SK-N-SH (cell line): Measurements from ENCODE around the gene MAP1LC3B. TPM values are rescaled to one million over a fixed set of nuclear protein-coding genes. Genes with fewer than 3 reads are reported as not detected.

Experiments
- CTCF ChIA-PET: fragments of 300-600, 350-600 bp; formaldehyde crosslinking; extraction: SDS; loops from one replicate; lab custom pipeline; 2021; lab: Yijun Ruan, JAX
- POLR2A ChIA-PET: fragments of 350-600 bp; sonication (Branson Sonifier 250); formaldehyde crosslinking; extraction: SDS; loops from one replicate; lab custom pipeline; 2020; ENCODE audit warnings: antibody characterized with exemption, inconsistent platforms; lab: Yijun Ruan, JAX
- DNase-seq: peaks from one replicate; pipeline ENCODE4 v3.0.0; 2012
- H2AFZ ChIP-seq: fragments of 200-600 bp; sonication (generic); 2 replicates; pipeline ENCODE4 v1.8.1; 2016; ENCODE audit warnings: antibody characterized with exemption, mild to moderate bottlenecking, low read depth
- H3F3A ChIP-seq: fragments of 200-600 bp; sonication (generic); replicated peaks from 2 replicates; pipeline ENCODE3; 2016; ENCODE audit warnings: antibody characterized with exemption, mild to moderate bottlenecking; ENCODE audit not compliant: insufficient read depth
- H3K27ac ChIP-seq, 2 experiments: fragments of 200-500 bp in 1 of 2; fragments of 200-600 bp in 1 of 2; sonication (Bioruptor generic) in 1 of 2; sonication (generic), shearing (Covaris generic) in 1 of 2; 2 replicates each; pipeline versions ENCODE4 v1.5.1 to v1.6.1; 2014 to 2016; ENCODE audit warnings: low read depth in 2 of 2, inconsistent platforms in 1 of 2, low read length in 1 of 2, mild to moderate bottlenecking in 1 of 2, mixed read lengths in 1 of 2
- H3K27me3 ChIP-seq: fragments of 200-600 bp; sonication (generic), shearing (Covaris generic); 2 replicates; pipeline ENCODE4 v1.6.1; 2016; ENCODE audit warnings: mixed run types; ENCODE audit not compliant: insufficient read depth
- H3K36me3 ChIP-seq, 2 experiments: fragments of 200-500 bp in 1 of 2; fragments of 200-600 bp in 1 of 2; sonication (Bioruptor generic) in 1 of 2; sonication (generic) in 1 of 2; replicated peaks in 1 of 2; 2 replicates each; pipeline versions ENCODE3 to v1.5.1; 2014 to 2016; ENCODE audit warnings: low read length in 1 of 2, mild to moderate bottlenecking in 1 of 2; ENCODE audit not compliant: insufficient read depth in 2 of 2, control insufficient read depth in 1 of 2
- H3K4me1 ChIP-seq, 2 experiments: fragments of 200-500 bp in 1 of 2; fragments of 200-600 bp in 1 of 2; sonication (Bioruptor generic) in 1 of 2; sonication (generic), shearing (Covaris generic) in 1 of 2; 2 replicates each; pipeline versions ENCODE4 v1.5.1 to v1.6.1; 2014 to 2016; ENCODE audit warnings: low read depth in 1 of 2, low read length in 1 of 2, mixed run types in 1 of 2; ENCODE audit not compliant: insufficient read depth in 2 of 2, control insufficient read depth in 1 of 2
- H3K4me2 ChIP-seq: fragments of 200-600 bp; sonication (generic), shearing (Covaris generic); 2 replicates; pipeline ENCODE4 v1.6.1; 2017; ENCODE audit warnings: mixed run types
- H3K4me3 ChIP-seq, 2 experiments: fragments of 200-500 bp in 1 of 2; fragments of 200-600 bp in 1 of 2; sonication (Bioruptor generic) in 1 of 2; sonication (generic), shearing (Covaris generic) in 1 of 2; 2 replicates each; pipeline versions ENCODE4 v1.5.1 to v1.8.1; 2014 to 2016; ENCODE audit warnings: low read depth in 2 of 2, inconsistent platforms in 1 of 2, low read length in 1 of 2, mild to moderate bottlenecking in 1 of 2, mixed read lengths in 1 of 2, moderate library complexity in 1 of 2
- H3K79me2 ChIP-seq: fragments of 200-600 bp; sonication (generic); 2 replicates; pipeline ENCODE4 v1.8.1; 2017; ENCODE audit warnings: mild to moderate bottlenecking; ENCODE audit not compliant: insufficient read depth
- H3K9ac ChIP-seq: fragments of 200-600 bp; sonication (generic); 2 replicates; pipeline ENCODE4 v1.6.1; 2017; ENCODE audit warnings: mixed run types
- H3K9me2 ChIP-seq: fragments of 200-600 bp; sonication (generic); 2 replicates; pipeline ENCODE4 v1.6.1; 2017; ENCODE audit warnings: mixed run types
- H3K9me3 ChIP-seq: fragments of 200-600 bp; sonication (generic); 2 replicates; pipeline ENCODE4 v1.6.1; 2017; ENCODE audit warnings: mixed run types, mild to moderate bottlenecking, moderate library complexity
- H4K20me1 ChIP-seq: fragments of 200-600 bp; sonication (generic); 2 replicates; pipeline ENCODE4 v1.6.1; 2017; ENCODE audit warnings: mild to moderate bottlenecking, mixed run types; ENCODE audit not compliant: insufficient read depth
- CHD2 ChIP-seq: fragments of 150-350 bp; IDR thresholded peaks from 2 replicates; pipeline ENCODE4 v1.6.1; 2018; ENCODE audit warnings: low read length; ENCODE audit not compliant: partially characterized antibody
- CTCF ChIP-seq: fragments of 200-600 bp; sonication (generic); IDR thresholded peaks from 2 replicates; pipeline ENCODE4 v1.6.1; 2017; ENCODE audit warnings: antibody characterized with exemption, mild to moderate bottlenecking, moderate library complexity
- FOXJ3 ChIP-seq: sonication (generic); formaldehyde crosslinking; IDR thresholded peaks from 2 replicates; pipeline ENCODE4 v1.5.1; 2020; ENCODE audit warnings: mild to moderate bottlenecking, missing genetic modification reagents
- JUND ChIP-seq: IDR thresholded peaks from 2 replicates; pipeline ENCODE4 v1.4.0; 2012
- NFIC ChIP-seq: IDR thresholded peaks from 2 replicates; pipeline ENCODE4 v1.4.0; 2012; ENCODE audit warnings: borderline replicate concordance
- PBX3 ChIP-seq: IDR thresholded peaks from 2 replicates; pipeline ENCODE4; 2012
- RCOR1 ChIP-seq: fragments of 150-350 bp; IDR thresholded peaks from 2 replicates; pipeline ENCODE4 v1.6.1; 2017; ENCODE audit warnings: antibody characterized with exemption, low read length
- RFX5 ChIP-seq: IDR thresholded peaks from 2 replicates; pipeline ENCODE4 v1.6.1; 2012; ENCODE audit warnings: mild to moderate bottlenecking, improper control_type of control experiment, low read length
- RXRA ChIP-seq: IDR thresholded peaks from 2 replicates; pipeline ENCODE4 v1.4.0; 2012; ENCODE audit warnings: low read depth, mild to moderate bottlenecking, borderline replicate concordance
- SIN3A ChIP-seq: IDR thresholded peaks from 2 replicates; pipeline ENCODE4 v1.6.1; 2012; ENCODE audit warnings: low read depth, mild to moderate bottlenecking, low read length, moderate library complexity, borderline replicate concordance
- TEAD4 ChIP-seq: IDR thresholded peaks from 2 replicates; pipeline ENCODE4 v1.4.0; 2012; ENCODE audit warnings: mild to moderate bottlenecking, borderline replicate concordance; ENCODE audit not compliant: insufficient read depth
- WGBS: methylation state at CpG from one replicate; pipeline ENCODE4 v1.1.6; 2017; ENCODE audit warnings: low lambda C conversion rate; 5-methylcytosine and 5-hydroxymethylcytosine counted together
- polyA plus RNA-seq, 3 experiments: library from polyadenylated mRNA; depleted of rRNA; stranded (reverse); fragments of >200 nt; gene quantifications; 2 replicates each; pipeline ENCODE4 v1.2.3, GENCODE V29; 2012
- TF ChIP-seq, protein P1 (sequence below): IDR thresholded peaks from 2 replicates; pipeline ENCODE4 v1.6.1; 2012; ENCODE audit warnings: mild to moderate bottlenecking, low read depth, low read length, moderate library complexity

The MAP1LC3B gene
- polyA plus RNA-seq, 1 of the 3 experiments (the other 2 are of a cell fraction) = 33.7 TPM

GRCh38 chr16:87359121-87359520, 33.0 kb upstream of the MAP1LC3B start:
- H3K27me3 ChIP-seq = no peaks in the 10 kb centered on the region
- POLR2A ChIA-PET = no interaction called here
- H3K9me3 ChIP-seq = no peaks in the 10 kb centered on the region
- no peak for TF ChIP-seq CTCF
- TF ChIP-seq JUND = no peak
- no peak for TF ChIP-seq CHD2
- TF ChIP-seq PBX3 = no peak
- no peak for TF ChIP-seq TEAD4
- TF ChIP-seq SIN3A = no peak
- TF ChIP-seq RCOR1 = no peak
- TF ChIP-seq RFX5 = no peak
- TF ChIP-seq, protein P1, sequence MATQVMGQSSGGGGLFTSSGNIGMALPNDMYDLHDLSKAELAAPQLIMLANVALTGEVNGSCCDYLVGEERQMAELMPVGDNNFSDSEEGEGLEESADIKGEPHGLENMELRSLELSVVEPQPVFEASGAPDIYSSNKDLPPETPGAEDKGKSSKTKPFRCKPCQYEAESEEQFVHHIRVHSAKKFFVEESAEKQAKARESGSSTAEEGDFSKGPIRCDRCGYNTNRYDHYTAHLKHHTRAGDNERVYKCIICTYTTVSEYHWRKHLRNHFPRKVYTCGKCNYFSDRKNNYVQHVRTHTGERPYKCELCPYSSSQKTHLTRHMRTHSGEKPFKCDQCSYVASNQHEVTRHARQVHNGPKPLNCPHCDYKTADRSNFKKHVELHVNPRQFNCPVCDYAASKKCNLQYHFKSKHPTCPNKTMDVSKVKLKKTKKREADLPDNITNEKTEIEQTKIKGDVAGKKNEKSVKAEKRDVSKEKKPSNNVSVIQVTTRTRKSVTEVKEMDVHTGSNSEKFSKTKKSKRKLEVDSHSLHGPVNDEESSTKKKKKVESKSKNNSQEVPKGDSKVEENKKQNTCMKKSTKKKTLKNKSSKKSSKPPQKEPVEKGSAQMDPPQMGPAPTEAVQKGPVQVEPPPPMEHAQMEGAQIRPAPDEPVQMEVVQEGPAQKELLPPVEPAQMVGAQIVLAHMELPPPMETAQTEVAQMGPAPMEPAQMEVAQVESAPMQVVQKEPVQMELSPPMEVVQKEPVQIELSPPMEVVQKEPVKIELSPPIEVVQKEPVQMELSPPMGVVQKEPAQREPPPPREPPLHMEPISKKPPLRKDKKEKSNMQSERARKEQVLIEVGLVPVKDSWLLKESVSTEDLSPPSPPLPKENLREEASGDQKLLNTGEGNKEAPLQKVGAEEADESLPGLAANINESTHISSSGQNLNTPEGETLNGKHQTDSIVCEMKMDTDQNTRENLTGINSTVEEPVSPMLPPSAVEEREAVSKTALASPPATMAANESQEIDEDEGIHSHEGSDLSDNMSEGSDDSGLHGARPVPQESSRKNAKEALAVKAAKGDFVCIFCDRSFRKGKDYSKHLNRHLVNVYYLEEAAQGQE = no peak
- TF ChIP-seq NFIC = no peak
- no peak for TF ChIP-seq RXRA
- no peak for TF ChIP-seq FOXJ3 (CRISPR knock-in tag)
- TF ChIP-seq, all 33 proteins: peak for 0
- DNase-seq = no peak
- H3K4me3 ChIP-seq = no peak overlapping the region
- peaks cover 9% of the 10 kb centered on the region in 2 experiments; a peak in 2 of 4 replicates for H3K4me1 ChIP-seq
- CTCF ChIA-PET = interaction anchor here (1.6 kb wide), 1 partner anchor 27 kb away, joined by 5 read pairs; no protein-coding TSS in a partner anchor
- H3F3A ChIP-seq = no peaks in the 10 kb centered on the region
- H3K9ac ChIP-seq = no peak overlapping the region
- no peak overlapping the region for H2AFZ ChIP-seq
- no peaks in the 10 kb centered on the region for H3K9me2 ChIP-seq
- peaks cover 9% of the 10 kb centered on the region for H4K20me1 ChIP-seq
- H3K27ac ChIP-seq = no peak overlapping the region
- no peak overlapping the region for H3K4me2 ChIP-seq
- WGBS = 96% methylated on average over 7 of the region's 7 CpGs
- peaks cover 14% of the 10 kb centered on the region for H3K79me2 ChIP-seq
- H3K36me3 ChIP-seq = peaks cover 22 to 28% of the 10 kb centered on the region in 2 experiments
